ENCODE results near the gene CYP17A1. TPM values are rescaled to one million over a fixed set of nuclear protein-coding genes. Genes with fewer than 3 reads are reported as not detected.

CYP17A1 gene
- total and polyA plus RNA-seq, 2 donors (not counting 1 experiment from before 2014, with no cell fraction given), result not detected

- no peaks in the 10 kb centered on the region for H3K27me3 ChIP-seq (ENCODE audit: control insufficient read depth, insufficient read depth, low read length)
- no peak within 1 kb of the TSS for H3K27ac ChIP-seq (ENCODE audit: insufficient read depth, low read length)
- peak within 1 kb of the TSS; percentile 32 to 63 (median 52) for H3K4me3 ChIP-seq (replicated peaks in 1 of 4; ENCODE audit: control extremely low read depth in 1 of 4, insufficient read depth in 1 of 4, low read depth in 3 of 4, low read length in 4 of 4)
- no peaks in the 10 kb centered on the region for H3K79me2 ChIP-seq (ENCODE audit: control insufficient read depth, insufficient read depth, low read length)
- H3K4me1 ChIP-seq (ENCODE audit: control insufficient read depth, extremely low read depth, insufficient read depth, low read length), result no peaks in the 10 kb centered on the region
- no peaks in the 10 kb centered on the region for H3K36me3 ChIP-seq (ENCODE audit: control insufficient read depth, insufficient read depth, low read length)
- no peaks in the 10 kb centered on the region for H3K9me3 ChIP-seq (ENCODE audit: control insufficient read depth, insufficient read depth, low read depth, low read length)
- H3K4me2 ChIP-seq (ENCODE audit: extremely low read depth, insufficient read depth, low read length), result peak within 1 kb of the TSS; percentile 78
- no peaks in the 10 kb centered on the region for H4K20me1 ChIP-seq (ENCODE audit: control insufficient read depth, extremely low read depth, insufficient read depth, low read length)
- peak in 1 of 2 donors; percentile 28 for DNase-seq (ENCODE audit: low read depth in 2 of 2)
- peak within 1 kb of the TSS; percentile 88 for H2AFZ ChIP-seq (ENCODE audit: low read length)
- TF ChIP-seq CTCF (conservative IDR thresholded peaks at IDR 0.05 in 1 of 2, IDR thresholded peaks at IDR 0.05 in 1 of 2; ENCODE audit: low read depth in 1 of 2, low read length in 2 of 2) (no peak), EZH2 (IDR thresholded peaks at IDR 0.05; ENCODE audit: low read length, missing control alignments) (no peak)
- peak within 1 kb of the TSS; percentile 62 for H3K9ac ChIP-seq (ENCODE audit: insufficient read depth, low read length)
These were observed 32.3 kb upstream of the CYP17A1 start, which contains the start of gene AS3MT for GRCh38 chr10:102869258-102870198. TSS of gene AS3MT (plus strand) at chr10:102869470. CDS start at chr10:102869593, 123 bp downstream.

- Histone ChIP-seq H3K4me3 (replicated peaks in 1 of 4; ENCODE audit: control extremely low read depth in 1 of 4, insufficient read depth in 1 of 4, low read depth in 3 of 4, low read length in 4 of 4) (peak overlapping the region; percentile 32 to 63 (median 51)), H3K79me2 (ENCODE audit: control insufficient read depth, insufficient read depth, low read length) (no peaks in the 10 kb centered on the region), H3K27me3 (ENCODE audit: control insufficient read depth, insufficient read depth, low read length) (no peaks in the 10 kb centered on the region), H3K36me3 (ENCODE audit: control insufficient read depth, insufficient read depth, low read length) (no peaks in the 10 kb centered on the region), H4K20me1 (ENCODE audit: control insufficient read depth, extremely low read depth, insufficient read depth, low read length) (no peaks in the 10 kb centered on the region), H3K9me3 (ENCODE audit: control insufficient read depth, insufficient read depth, low read depth, low read length) (no peaks in the 10 kb centered on the region), H2AFZ (ENCODE audit: low read length) (peak overlapping the region; percentile 88), H3K27ac (ENCODE audit: insufficient read depth, low read length) (no peak overlapping the region), H3K9ac (ENCODE audit: insufficient read depth, low read length) (peak overlapping the region; percentile 62), H3K4me1 (ENCODE audit: control insufficient read depth, extremely low read depth, insufficient read depth, low read length) (no peaks in the 10 kb centered on the region), H3K4me2 (ENCODE audit: extremely low read depth, insufficient read depth, low read length) (peak overlapping the region; percentile 78)
- TF ChIP-seq EZH2 (IDR thresholded peaks at IDR 0.05; ENCODE audit: low read length, missing control alignments), result no peak
- TF ChIP-seq CTCF (conservative IDR thresholded peaks at IDR 0.05 in 1 of 2, IDR thresholded peaks at IDR 0.05 in 1 of 2; ENCODE audit: low read depth in 1 of 2, low read length in 2 of 2), result no peak
- peak in 1 of 2 donors; percentile 19 for DNase-seq (ENCODE audit: low read depth in 2 of 2)
These were observed 31.7 kb upstream of the CYP17A1 start for GRCh38 chr10:102868911-102869257.

- Histone ChIP-seq H3K9ac (ENCODE audit: insufficient read depth, low read length) (no peak overlapping the region), H2AFZ (ENCODE audit: low read length) (no peak overlapping the region), H4K20me1 (ENCODE audit: control insufficient read depth, extremely low read depth, insufficient read depth, low read length) (no peaks in the 10 kb centered on the region), H3K27me3 (ENCODE audit: control insufficient read depth, insufficient read depth, low read length) (no peaks in the 10 kb centered on the region), H3K4me1 (ENCODE audit: control insufficient read depth, extremely low read depth, insufficient read depth, low read length) (no peaks in the 10 kb centered on the region), H3K9me3 (ENCODE audit: control insufficient read depth, insufficient read depth, low read depth, low read length) (no peaks in the 10 kb centered on the region), H3K27ac (ENCODE audit: insufficient read depth, low read length) (no peak overlapping the region), H3K4me3 (replicated peaks in 1 of 4; ENCODE audit: control extremely low read depth in 1 of 4, insufficient read depth in 1 of 4, low read depth in 3 of 4, low read length in 4 of 4) (no peak overlapping the region), H3K36me3 (ENCODE audit: control insufficient read depth, insufficient read depth, low read length) (no peaks in the 10 kb centered on the region), H3K79me2 (ENCODE audit: control insufficient read depth, insufficient read depth, low read length) (no peaks in the 10 kb centered on the region), H3K4me2 (ENCODE audit: extremely low read depth, insufficient read depth, low read length) (no peak overlapping the region)
- no peak for DNase-seq (ENCODE audit: low read depth in 2 of 2)
- TF ChIP-seq EZH2 (IDR thresholded peaks at IDR 0.05; ENCODE audit: low read length, missing control alignments) (no peak), CTCF (conservative IDR thresholded peaks at IDR 0.05 in 1 of 2, IDR thresholded peaks at IDR 0.05 in 1 of 2; ENCODE audit: low read depth in 1 of 2, low read length in 2 of 2) (no peak)
These were observed 28.4 kb upstream of the CYP17A1 start for GRCh38 chr10:102865620-102866019.

All from fibroblast of lung (primary cell).